Activated gamma-delta T cell (primary cell): Measurements from ENCODE around the gene NLGN4X.
"Not testable (repeated sequence)": the region's sequence is repeated elsewhere in the genome, so short reads cannot be mapped to it uniquely, and the experiment has no call there.

Experiments used
- DNase-seq: peaks from one replicate; lab custom pipeline; 2025; lab: John Stamatoyannopoulos, UW

NLGN4X gene

DNA sequence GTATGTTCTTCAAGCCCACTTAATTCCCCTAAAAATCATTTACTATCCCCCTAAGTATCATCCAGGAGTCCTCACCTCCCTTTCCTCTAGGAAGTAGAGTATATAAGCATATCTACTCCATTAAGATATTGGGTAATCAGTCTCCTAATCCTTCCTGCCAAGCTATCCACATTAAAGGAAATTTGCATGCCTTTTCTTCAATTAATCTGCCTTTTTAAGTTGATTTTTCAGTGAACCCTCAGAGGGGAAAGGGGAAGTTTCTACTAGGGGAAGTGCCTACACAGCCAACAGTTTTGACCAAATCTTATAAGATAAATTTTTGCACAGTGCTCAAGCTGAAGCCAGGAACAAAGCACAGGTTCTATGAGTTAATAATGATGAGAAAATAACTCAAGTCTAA lies 222.8 kb downstream of the NLGN4X start:
- DNase-seq, result no peak

DNA sequence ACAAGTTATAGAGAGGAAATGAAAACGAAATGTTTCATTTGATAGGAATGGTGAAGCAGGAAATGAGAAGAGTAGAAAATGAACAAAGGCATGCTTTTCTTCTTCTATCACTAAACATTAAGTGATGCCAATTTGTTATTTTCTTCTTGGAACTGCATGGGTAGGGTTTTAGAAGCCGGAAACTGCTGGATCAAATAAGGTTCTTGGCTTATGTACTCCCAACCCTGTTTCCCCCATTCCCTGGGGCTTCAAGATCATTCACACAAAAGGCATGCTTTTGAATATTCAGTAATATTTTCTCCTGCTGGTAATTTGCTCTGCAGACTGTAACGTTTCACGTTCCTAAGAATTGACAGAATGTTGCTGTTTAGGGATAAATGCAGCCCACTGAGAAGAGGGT lies 224.1 kb downstream of the NLGN4X start:
- DNase-seq, result no peak

DNA sequence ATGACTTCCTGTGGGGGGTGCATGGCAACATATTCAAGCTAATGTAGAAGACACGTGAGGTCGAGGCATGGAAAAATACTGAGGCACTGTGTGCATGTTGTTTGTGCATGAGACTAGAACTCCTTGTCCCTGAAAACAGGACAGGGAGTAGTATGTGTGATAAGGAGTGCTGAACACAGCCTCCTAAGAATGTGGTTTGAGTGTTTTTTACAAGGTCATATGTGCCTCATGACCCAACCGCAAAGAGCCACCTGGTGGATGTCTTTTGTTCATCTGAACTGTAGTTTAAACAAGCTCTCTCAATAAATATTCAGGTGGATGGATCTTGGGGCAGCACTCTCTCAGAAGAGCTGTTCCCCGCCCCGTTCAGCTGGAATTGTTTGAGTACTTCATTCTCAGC lies 226.6 kb downstream of the NLGN4X start:
- DNase-seq, result no peak

DNA sequence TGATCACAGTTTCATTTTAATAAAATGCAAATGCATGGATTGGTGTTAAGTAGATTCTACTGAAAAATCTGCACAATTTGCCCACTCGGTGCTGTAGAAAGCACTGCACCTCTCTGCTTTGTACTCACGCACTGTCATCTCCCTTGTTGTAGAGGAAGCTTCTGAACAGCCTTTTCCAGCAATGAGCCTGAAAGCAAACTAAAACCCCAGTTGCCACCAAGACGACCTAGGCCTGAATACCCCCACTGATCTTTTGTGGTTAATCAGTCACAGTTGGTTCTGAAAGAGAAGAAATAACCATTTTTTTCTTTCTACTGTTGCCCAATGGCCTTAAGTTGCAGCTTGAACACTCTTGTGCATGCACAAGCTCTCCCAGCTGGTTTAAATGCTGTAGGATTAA lies 229.8 kb downstream of the NLGN4X start:
- no peak for DNase-seq

DNA sequence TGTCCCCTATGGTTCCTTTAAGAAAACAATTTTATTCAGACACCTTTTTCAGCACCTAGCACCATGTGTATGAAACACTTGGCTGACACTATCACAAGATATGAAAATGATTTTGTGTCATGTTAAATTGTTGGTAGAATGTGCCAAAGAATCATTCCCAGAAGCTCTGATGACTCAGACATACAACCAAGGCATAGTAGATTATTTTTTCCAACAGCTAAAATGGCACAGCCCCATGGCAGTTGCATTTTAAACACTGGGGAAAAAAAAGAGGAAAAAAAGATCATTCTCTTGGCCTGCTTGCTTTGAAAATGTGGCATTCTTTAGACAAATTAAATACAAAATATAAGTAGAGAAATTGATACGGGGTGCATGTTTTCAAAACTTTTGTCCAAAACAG lies 230.2 kb downstream of the NLGN4X start:
- no peak for DNase-seq

DNA sequence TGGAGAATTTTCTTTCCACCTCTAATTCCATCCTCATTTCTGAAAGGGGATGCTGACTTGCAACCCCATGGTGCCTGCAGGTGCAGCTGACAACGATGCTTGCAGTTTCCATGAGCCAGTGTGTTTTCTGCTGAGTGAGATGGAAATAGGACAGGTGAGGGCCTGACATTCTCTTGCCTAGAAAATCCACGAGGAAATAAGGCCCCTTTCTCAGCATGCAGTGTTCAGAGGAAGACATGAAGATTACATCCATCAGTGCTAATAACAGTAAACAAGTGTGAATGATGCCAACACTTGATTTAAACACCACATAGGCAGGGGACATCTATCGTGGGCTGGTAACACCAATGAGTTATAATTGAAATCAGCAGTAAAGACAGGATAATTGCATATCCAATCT lies 237.3 kb downstream of the NLGN4X start:
- no peak for DNase-seq

DNA sequence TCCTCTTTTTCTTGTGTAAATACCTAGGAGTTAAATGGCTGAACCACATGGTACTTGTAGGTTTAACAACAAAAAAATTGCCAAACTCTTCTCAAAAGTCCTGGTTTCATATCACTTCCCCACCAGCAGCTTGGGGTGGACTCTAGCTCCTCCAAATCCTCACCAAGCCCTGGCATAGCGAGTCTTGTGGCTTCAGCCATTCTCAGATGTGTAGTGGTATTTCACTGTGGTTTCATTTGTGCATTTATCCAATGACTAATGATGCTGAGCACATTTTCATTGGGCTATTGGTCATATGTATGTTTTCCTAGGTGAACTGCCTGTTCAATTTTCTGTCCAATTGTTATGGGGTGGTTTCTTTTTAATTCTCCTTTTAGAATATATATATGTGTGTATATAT lies 249.3 kb downstream of the NLGN4X start:
- no peak for DNase-seq

DNA sequence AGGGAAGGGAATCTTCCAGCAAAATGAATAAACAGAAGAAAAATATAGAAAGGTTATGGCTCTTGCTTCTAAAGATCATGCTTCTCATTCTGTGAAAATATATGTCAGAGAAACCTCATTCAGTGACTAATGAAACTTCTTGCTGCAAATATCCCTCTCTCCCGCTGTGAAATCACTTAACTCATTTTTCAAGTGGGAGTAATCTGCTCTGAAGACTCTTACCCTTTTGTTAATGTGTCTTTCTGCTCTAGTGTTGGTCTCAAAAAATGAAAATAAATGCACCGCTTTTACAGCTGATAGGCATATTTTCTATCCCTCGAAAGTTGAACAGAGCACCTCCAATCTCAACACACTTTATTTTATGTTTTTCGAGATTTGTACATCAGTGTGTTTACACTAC lies 252.3 kb downstream of the NLGN4X start:
- DNase-seq, result no peak

DNA sequence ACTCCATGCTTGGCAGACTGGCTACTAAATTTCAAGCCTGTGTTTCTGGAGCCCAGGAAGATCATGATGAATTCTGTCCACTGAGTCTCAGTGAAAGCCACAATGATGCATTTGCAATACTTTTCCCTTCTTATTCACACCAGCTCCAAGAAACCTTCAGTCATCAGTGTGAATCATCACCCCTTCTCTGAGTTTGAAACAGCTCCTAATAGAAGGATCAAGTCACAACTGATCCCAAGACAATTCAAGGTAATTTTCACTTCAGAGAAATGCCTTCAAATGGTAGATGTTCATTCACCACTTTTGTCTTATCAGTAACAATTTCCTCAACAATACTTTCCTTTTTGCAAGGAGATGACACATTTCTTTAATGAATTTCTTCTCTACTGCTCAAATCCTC lies 257.4 kb downstream of the NLGN4X start:
- no peak for DNase-seq

DNA sequence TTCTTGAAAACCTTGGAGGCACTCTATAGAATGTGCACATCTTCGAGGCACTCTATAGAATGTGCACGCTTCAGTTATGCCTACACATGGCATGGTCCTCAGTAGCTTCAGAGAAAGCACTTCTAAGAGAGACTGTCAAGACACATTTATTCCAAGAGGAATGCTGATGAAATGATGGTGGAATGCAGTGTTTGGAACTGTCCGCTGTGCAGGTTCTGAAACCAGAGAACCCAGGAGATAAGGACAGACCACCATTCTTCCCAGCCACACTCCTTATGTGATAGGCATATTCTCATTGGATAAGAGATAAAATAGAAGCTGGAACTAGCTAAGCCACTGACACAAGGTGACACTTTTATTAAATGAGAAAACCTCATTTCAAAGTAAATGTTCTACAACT lies 263.3 kb downstream of the NLGN4X start:
- no peak for DNase-seq

DNA sequence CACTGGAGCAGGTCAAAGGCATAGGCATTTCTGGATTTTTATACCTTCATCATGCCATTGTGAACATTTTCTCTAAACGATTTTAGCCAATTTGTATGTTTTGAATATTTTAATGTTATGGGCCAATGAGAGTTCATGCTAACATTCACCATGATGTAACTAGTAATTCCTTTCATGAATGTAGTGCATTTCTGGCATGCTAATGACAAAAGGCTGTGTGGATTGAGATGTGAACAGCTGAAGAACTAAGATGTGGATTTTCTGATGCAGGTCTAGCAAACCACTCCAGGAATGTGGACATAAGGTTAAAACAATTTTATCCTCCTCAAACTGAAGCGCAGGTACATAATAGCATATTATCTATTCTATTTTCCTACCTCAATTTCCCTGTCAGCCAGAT lies 269.4 kb downstream of the NLGN4X start:
- no peak for DNase-seq

DNA sequence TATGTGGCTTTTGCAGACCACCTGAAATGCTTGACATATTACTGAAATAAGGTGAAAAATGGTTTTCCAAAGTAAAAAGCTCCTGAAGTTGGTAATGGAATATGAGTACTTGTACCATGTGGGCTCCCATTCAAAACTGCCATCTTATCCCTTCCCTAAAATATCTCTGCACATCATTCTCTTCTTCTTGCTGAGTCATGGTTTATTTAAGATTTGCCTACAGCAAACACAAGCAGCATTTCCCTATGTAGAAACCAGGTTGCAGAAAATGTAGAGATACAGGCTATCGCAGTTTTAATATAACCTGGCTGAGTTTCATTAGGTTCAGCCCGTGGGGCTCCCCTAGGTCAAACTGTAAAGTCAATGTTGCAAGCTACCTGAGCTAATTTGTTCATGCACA lies 270.1 kb downstream of the NLGN4X start:
- DNase-seq, result no peak

DNA sequence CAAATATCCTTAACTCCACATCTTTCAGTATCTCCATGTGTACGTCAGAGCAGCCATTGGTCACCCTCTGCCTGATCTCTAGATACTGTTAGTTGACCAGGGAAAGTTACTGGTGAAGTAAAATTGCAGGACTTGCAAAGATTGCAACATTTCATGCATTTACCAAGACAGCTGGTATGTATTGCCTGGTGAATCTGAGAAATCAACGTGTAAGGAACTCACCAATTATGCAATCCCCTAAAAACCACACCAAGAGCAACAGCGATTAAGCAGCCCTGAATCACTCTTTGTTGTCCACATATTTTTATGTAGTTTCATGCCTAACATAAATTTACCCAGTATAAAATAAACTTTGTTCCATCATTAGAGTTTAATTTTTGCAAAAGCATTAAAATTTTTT lies 271.2 kb downstream of the NLGN4X start:
- DNase-seq, result no peak

DNA sequence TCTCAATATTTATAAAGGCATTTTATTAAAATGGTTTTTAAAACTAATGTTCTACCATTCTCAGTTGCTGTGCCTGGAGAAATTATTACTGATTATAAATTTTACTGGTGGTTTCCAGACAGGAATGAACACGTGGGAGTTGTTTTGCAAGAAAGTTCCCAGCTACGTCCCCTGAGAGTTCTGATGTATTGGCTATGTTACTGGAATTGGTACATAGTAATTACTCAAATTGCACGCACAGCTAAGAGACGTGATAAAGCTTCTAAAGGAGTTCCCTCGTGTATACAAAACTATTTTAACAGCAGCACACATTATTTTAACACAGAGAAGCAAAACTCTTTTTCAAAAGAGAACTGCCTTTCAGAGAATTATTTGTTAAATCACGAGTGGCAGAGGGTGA lies 292.2 kb downstream of the NLGN4X start:
- no peak for DNase-seq

DNA sequence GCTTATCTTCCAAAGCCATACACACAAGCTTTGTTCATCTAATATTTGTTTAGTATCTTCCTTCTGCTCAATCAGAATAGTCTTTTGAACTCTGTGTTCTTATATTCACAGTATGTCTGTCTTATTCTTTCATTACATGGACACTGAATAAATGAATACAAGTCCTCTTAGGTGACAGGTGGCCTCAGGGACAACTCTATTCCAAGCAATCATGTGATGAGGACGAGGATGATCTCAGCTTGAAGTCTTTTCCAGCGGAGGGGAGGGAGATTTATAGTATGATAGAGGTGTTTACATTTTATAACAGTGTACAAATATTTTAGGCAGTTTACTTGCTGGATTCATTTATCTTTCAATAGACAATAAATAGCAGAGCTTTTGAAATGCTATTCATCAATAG lies 300.4 kb downstream of the NLGN4X start:
- no peak for DNase-seq

DNA sequence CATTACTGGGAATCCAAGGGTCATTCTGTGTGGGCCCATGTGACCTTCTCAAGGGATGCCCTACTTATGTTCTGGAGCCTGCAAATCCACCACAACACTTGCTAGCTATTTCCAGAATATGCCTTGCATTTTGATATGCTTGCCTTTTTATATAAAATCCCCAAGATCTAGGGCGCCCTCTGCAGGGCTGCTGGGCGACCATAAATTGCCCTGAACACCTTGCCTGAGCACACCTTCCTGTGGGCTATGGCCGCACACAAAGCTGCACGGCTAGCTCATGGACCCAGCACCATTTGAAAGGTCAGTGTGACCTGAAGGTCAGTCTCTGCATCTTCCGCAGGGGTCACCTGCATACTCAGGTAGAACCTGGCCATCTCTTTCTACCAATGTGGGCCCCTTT lies 311.7 kb downstream of the NLGN4X start:
- DNase-seq, result no peak

DNA sequence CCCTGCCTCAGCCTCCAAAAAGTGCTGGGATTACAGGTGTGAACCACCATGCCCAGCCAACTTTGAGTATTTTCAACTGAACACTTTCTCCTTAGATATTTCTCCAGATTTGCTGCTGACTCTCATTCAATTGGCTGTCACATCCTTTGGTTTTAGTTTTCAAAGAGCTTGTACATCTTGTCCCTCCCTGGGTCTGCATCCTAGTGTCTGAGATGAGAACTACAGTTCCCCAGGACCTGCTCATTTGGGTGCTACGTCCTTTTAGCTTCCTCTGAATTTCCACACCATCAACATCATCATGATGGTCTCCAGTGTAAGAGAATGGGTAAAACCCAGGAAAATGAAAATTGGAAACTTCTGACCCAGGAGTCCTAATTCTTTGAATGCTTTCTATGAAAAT lies 312.9 kb downstream of the NLGN4X start:
- DNase-seq, result no peak

DNA sequence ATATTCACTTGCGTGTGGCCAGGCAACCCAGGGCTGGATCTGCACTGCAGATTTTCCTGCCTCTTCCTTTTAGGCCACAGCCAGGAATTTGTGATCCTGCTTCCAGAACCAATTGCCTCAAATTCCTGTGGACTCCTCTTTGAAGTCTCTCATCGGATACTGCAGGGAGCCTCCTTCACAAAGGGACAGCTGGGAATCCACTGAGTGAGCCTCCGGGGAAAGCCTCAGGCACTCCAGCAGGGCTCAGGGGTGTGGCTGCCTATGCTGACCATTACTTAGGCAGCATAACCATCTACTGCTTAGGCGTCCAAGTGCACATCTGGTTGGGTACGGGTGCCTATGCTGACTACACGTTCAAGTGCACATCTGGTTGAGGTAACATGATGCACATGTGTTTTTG lies 321.5 kb downstream of the NLGN4X start:
- DNase-seq, result no peak

DNA sequence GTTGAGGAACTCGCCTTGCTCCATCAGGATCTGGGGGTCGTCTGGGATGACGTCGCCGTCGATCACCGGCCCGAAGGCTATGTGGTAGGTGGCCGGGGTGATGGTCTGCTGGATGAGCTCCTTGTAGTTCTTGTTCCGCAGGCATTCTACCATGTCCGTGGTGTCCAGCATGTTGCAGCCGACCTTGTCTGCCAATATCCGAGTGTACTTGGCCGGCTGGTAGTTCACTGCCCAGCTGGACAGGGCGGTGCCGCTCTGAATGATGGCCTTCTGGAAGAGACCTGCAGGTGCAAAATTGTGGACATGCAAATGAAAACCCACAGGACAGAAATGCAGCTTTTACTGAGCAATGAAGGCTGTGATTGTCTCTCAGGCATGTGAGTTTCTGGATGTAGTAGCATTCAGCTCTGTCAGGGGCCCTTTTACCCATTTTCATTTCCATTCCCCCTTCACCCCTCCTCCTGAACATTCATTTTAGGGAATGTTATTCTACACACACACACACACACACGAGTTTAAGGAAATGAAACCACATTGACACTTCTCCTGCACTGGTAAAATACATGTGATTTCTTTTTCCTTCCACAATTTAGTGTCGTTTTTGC lies 325.0 kb downstream of the NLGN4X start:
- not testable (repeated sequence) for DNase-seq

DNA sequence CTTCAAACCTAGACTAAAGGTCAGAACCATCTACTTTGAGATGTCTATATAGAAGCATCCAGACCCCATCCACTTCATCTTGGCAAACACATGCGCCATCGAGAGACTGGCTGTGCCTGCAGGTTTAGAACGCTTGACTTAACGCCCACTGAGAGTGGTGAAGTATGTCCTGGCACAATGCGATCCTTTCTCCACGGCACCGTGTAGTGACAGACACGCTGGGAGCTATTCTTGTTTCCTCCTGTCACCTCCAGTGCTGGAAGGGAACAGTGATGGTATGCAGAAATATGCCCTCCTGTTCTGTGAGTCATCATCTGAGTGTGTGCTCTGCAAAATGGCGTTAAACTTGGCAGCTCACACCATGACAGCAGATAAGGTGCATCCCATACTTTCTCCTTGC lies 330.2 kb downstream of the NLGN4X start:
- DNase-seq, result no peak

DNA sequence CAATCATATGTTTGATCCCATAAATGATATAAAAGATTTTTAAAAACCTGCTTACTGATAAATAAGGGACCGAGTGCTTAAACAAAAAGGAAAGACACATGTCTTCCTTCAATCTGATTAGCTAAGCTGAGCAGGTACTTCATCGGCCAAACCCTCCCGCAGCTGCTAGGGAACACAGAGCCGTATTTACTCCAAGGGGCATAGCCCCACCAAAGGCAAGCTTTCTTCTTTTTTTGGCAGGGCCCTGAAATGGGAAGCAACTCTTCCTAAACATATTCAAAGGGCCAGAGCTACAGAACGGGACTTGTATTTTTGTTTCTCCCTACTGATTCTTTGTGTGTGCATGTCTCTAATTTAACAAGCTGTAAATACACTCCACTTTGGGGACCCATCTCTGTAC lies 337.3 kb downstream of the NLGN4X start:
- no peak for DNase-seq

DNA sequence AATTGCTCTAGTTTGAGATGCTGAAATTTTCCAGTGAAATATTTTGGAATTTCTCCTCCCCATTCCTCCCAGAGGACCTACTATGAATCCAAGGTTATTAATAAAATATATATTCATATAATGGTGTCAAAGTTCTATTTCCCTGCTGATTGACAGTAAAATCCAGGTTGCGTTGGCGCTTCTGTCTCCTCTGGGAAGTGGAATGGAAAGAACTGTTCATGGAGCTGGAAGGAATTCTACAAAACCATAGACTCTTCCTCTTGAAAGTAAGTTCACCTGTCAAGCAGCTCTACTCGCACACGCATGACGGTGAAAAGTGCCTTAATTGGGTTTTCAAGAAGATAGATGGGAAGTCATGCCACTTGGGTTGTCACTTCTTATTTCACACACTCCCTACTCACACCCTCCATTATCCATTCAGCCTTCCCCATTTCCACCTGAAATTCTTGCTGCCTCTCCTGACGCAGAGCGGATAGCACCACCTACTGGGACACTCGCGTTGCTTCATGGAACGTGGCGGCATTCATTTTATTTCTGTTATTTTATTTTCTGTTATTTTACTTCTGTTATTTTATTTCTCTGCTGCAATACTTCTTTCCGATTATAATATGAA lies 351.6 kb downstream of the NLGN4X start:
- DNase-seq, result no peak

DNA sequence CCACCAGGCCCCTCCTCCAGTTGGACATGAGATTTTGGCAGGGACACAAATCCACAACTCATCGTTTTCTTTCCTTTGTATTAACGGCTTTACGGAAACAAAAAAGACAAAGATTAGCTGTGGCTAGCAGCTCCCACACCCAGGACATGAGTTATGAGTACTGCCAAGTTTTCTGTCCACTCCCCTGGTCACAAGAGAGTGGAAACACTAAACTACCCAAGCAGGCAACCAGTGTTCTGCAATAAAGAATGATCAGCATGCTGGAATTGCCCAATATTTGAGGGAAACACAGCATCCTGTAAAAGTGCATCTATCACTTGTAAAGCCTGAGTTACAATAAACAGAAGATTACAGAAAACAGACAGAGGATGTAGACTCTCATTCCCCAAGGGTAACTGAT lies 358.4 kb downstream of the NLGN4X start:
- DNase-seq, result no peak

DNA sequence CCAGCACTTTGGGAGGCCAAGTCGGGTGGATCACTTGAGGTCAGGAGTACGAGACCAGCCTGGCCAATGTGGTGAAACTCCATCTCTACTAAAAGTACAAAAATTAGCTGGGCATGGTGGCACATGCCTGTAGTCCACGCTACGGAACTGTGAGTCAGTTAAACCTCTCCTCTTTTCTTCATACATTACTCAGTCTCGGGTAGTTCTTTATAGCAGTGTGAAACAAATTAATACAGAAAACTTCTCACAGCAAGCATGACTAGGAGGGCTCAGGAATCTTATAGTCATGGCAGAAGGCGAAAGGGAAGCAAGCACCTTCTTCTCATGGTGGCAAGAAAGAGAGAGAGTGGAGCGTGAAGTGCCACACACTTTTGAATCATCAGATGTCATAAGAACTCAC lies 358.9 kb downstream of the NLGN4X start:
- no peak for DNase-seq
